T-helper 2 cell treated with Interferon-gamma antibody and Interleukin-4, amounts not matched to agents 5 μg/mL and 100 μg/mL, for 36 hours (primary cell): ENCODE measurements around the gene SEMA4A.

Experiments used
- DNase-seq: peaks from one replicate; pipeline ENCODE4 v3.0.0; 2021; ENCODE audit warnings: low spot score
- H3K27ac Mint-ChIP-seq: one replicate; pipeline ENCODE4 v1.8.0; 2021; ENCODE audit warnings: mild to moderate bottlenecking, mixed read lengths
- H3K27me3 Mint-ChIP-seq: one replicate; pipeline ENCODE4 v1.8.0; 2021; ENCODE audit warnings: low read depth, mixed read lengths
- H3K36me3 Mint-ChIP-seq: one replicate; pipeline ENCODE4 v1.8.0; 2021; ENCODE audit warnings: low read depth, mixed read lengths
- H3K4me1 Mint-ChIP-seq: one replicate; pipeline ENCODE4 v1.8.0; 2021; ENCODE audit warnings: low read depth, mixed read lengths
- H3K4me3 Mint-ChIP-seq: one replicate; pipeline ENCODE4 v1.8.0; 2022; ENCODE audit warnings: mild to moderate bottlenecking, moderate library complexity, mixed read lengths
- H3K9me3 Mint-ChIP-seq: one replicate; pipeline ENCODE4 v1.8.0; 2021; ENCODE audit warnings: mixed read lengths

The SEMA4A gene

GRCh38 chr1:156226116-156226538 is 72.7 kb downstream of the SEMA4A start:
- H3K27ac Mint-ChIP-seq, result peak overlapping the region; percentile 80

DNA sequence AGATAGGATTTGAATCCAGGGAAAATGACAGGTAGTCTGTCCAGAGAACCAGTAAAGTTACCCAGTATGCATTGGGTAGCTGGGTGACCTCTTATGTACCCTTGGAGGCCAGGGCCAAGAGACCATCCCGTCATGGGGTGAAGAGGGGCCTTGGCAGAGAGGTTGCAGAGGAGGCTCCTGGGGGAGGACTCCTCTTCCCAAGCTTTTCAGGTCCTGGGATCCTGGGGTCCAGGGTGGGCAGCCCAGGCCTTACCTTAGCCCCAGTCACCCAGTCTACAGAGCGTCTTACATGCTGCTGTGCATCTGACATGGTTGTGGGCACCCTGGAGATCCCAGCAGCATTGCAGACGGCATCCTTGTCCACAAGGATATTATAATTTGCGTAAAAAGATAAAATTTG is 73.4 kb downstream of the SEMA4A start:
- Mint-ChIP-seq H3K4me3 (peak overlapping the region; percentile 44), H3K27me3 (no peaks in the 10 kb centered on the region)

More at GRCh38 chr1:156226116-156226538, 72.7 kb downstream of the SEMA4A start:
- H3K4me1 Mint-ChIP-seq, result peaks cover 57% of the 10 kb centered on the region
- H3K4me3 Mint-ChIP-seq, result peak overlapping the region; percentile 44
- H3K27me3 Mint-ChIP-seq, result no peaks in the 10 kb centered on the region
- DNase-seq, result peak; percentile 39
- no peaks in the 10 kb centered on the region for H3K9me3 Mint-ChIP-seq
- peaks cover 56% of the 10 kb centered on the region for H3K36me3 Mint-ChIP-seq

More for the DNA sequence above, 73.4 kb downstream of the SEMA4A start:
- Mint-ChIP-seq H3K4me1 (peaks cover 50% of the 10 kb centered on the region), H3K27ac (peak overlapping the region; percentile 80), H3K9me3 (no peaks in the 10 kb centered on the region), H3K36me3 (peaks cover 49% of the 10 kb centered on the region)
- DNase-seq, result no peak
